ENCODE measurements around the gene KCNJ6. TPM values are rescaled to one million over a fixed set of nuclear protein-coding genes. Genes with fewer than 3 reads are reported as not detected.

The KCNJ6 gene
- total and polyA plus RNA-seq, 8 donors, result 0.28 to 1.9 (median 0.55) TPM

GRCh38 chr21:37912616-37913015, 3.6 kb downstream of the KCNJ6 start:
- ATAC-seq (no peak), FAIRE-seq (no peak), DNase-seq (no peak)
- intact Hi-C loops (cut with DNase I), result loop anchor here in 1 of 3 donors (10.0 kb wide), 1 partner anchor 198 kb away; no protein-coding TSS in a partner anchor
- no peaks in the 10 kb centered on the region for H3K9me3 ChIP-seq
- no peak overlapping the region for H3K4me3 ChIP-seq
- peaks cover 6 to 31% (median 9%) of the 10 kb centered on the region in 4 donors for H3K27me3 ChIP-seq
- H3K4me1 ChIP-seq, result peaks cover 0 to 3% (median 0%) of the 10 kb centered on the region in 3 donors
- no peak overlapping the region for H3K27ac ChIP-seq
- no peaks in the 10 kb centered on the region for H3K36me3 ChIP-seq
- no peak for TF ChIP-seq CTCF (IDR thresholded peaks at IDR 0.05)

- Histone ChIP-seq H3K9me3 (no peaks in the 10 kb centered on the region), H3K27ac (no peak overlapping the region), H3K27me3 (peaks cover 0 to 15% (median 0%) of the 10 kb centered on the region in 4 donors), H3K4me1 (no peaks in the 10 kb centered on the region), H3K36me3 (no peaks in the 10 kb centered on the region), H3K4me3 (no peak overlapping the region)
- WGBS, 2 donors, result 71 to 72% methylated on average over 6 of the region's 6 CpGs
- no peak for TF ChIP-seq CTCF (IDR thresholded peaks at IDR 0.05)
- intact Hi-C loops (cut with DNase I), result loop anchor here in 1 of 3 donors (10.0 kb wide), 1 partner anchor 195 kb away; no protein-coding TSS in a partner anchor
- FAIRE-seq (no peak), DNase-seq (no peak), ATAC-seq (no peak)
Measured at GRCh38 chr21:37909936-37910335, 6.3 kb downstream of the KCNJ6 start.

DNA sequence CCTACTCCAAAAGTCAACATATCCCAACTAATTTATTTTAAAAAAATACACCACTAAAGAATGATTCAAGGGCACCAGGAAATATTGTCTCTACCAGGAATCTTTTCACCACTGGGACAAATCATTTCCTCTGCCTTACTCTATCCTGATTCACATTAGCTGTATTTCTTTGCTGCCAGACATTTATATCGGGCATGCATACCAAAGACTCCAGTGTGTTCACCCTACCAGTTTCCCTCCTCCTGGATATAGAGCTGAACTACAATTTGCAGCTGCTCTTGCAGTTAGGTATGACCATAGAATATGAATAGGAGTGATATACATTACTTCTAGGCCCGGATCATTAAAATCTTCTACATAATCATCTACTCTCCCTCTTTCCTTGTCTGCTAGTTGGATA, 7.6 kb downstream of the KCNJ6 start:
- FAIRE-seq (no peak), DNase-seq (no peak), ATAC-seq (no peak)
- H3K27ac ChIP-seq, result no peak overlapping the region
- TF ChIP-seq CTCF (IDR thresholded peaks at IDR 0.05), result no peak
- H3K4me1 ChIP-seq, result no peaks in the 10 kb centered on the region
- no peak overlapping the region for H3K4me3 ChIP-seq
- H3K36me3 ChIP-seq, result no peaks in the 10 kb centered on the region
- H3K27me3 ChIP-seq, result peaks cover 0 to 15% (median 0%) of the 10 kb centered on the region in 4 donors
- no peaks in the 10 kb centered on the region for H3K9me3 ChIP-seq
- intact Hi-C loops (cut with DNase I), result no loop called here
- 51 to 59% methylated on average over 2 of the region's 2 CpGs for WGBS, 2 donors

- 34 to 46% methylated on average over 4 of the region's 4 CpGs for WGBS, 2 donors
- no peaks in the 10 kb centered on the region for H3K36me3 ChIP-seq
- peaks cover 0 to 5% (median 0%) of the 10 kb centered on the region in 4 donors for H3K27me3 ChIP-seq
- intact Hi-C loops (cut with DNase I), result no loop called here
- no peak for ATAC-seq
- H3K9me3 ChIP-seq, result no peaks in the 10 kb centered on the region
- no peaks in the 10 kb centered on the region for H3K4me1 ChIP-seq
- TF ChIP-seq CTCF (IDR thresholded peaks at IDR 0.05), result no peak
- no peak overlapping the region for H3K4me3 ChIP-seq
- DNase-seq, result no peak
- no peak for FAIRE-seq
- H3K27ac ChIP-seq, result no peak overlapping the region
Measured at GRCh38 chr21:37907076-37907475, 9.2 kb downstream of the KCNJ6 start.

DNA sequence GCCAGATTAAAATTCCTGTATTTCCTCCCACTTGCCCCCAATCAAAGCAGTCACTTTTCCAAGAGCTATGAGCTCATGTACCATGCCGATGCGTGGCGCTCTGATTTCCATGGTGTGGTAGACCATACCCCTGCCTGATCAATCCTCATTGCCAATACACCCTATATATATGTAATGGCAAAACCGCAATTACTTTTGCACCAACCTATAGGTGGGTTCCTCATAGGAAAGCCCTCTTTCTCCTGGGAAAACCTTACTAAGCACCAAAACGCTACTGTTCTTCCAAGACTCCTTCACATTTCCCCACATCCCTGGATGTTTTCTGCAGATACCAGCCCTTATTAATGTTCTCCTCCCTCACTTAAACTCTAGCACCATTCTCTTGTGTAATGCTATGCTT, 11.0 kb downstream of the KCNJ6 start:
- FAIRE-seq (no peak), ATAC-seq (no peak), DNase-seq (no peak)
- intact Hi-C loops (cut with DNase I), result no loop called here
- Histone ChIP-seq H3K4me1 (no peaks in the 10 kb centered on the region), H3K27ac (no peak overlapping the region), H3K4me3 (no peak overlapping the region), H3K9me3 (no peaks in the 10 kb centered on the region), H3K36me3 (no peaks in the 10 kb centered on the region), H3K27me3 (no peaks in the 10 kb centered on the region)
- no peak for TF ChIP-seq CTCF (IDR thresholded peaks at IDR 0.05)
- 65 to 78% methylated on average over 5 of the region's 5 CpGs for WGBS, 2 donors

Data from pancreas (tissue), 10 donors.